WI38 (cell line): Measurements from ENCODE around the gene SLC5A2.
"Not testable (repeated sequence)": the region's sequence is repeated elsewhere in the genome, so short reads cannot be mapped to it uniquely, and the experiment has no call there.

Experiments used
- H3K4me3 ChIP-seq: 2 replicates; pipeline ENCODE4 v1.5.1; 2011; ENCODE audit warnings: low read depth, mild to moderate bottlenecking, control low read depth, low read length
- TF ChIP-seq, protein P1 (sequence below): IDR thresholded peaks from 2 replicates; pipeline ENCODE4 v1.5.1; 2012; ENCODE audit warnings: low read depth, mild to moderate bottlenecking, control low read depth, low read length

Gene SLC5A2

DNA sequence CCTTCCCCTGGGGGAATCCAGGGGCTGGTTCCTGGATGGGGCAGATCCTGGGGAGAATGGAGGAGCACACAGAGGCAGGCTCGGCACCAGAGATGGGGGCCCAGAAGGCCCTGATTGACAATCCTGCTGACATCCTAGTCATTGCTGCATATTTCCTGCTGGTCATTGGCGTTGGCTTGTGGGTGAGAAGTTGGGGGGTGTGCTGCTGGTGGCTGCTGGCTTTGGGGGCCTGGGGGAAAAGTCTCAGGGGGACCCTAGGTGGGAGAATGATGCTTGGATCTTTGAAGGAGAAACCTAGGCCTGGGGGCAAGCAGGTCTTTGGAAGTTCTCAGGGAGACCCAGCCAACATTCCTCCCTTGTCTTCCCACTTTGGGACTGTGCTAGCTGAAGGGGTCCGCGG lies at the start of gene SLC5A2:
TSS of gene SLC5A2 (plus strand) at position 43 of the 400 bp plus-strand sequence. CDS start at position 57, 14 bp downstream.
- TF ChIP-seq, protein P1, sequence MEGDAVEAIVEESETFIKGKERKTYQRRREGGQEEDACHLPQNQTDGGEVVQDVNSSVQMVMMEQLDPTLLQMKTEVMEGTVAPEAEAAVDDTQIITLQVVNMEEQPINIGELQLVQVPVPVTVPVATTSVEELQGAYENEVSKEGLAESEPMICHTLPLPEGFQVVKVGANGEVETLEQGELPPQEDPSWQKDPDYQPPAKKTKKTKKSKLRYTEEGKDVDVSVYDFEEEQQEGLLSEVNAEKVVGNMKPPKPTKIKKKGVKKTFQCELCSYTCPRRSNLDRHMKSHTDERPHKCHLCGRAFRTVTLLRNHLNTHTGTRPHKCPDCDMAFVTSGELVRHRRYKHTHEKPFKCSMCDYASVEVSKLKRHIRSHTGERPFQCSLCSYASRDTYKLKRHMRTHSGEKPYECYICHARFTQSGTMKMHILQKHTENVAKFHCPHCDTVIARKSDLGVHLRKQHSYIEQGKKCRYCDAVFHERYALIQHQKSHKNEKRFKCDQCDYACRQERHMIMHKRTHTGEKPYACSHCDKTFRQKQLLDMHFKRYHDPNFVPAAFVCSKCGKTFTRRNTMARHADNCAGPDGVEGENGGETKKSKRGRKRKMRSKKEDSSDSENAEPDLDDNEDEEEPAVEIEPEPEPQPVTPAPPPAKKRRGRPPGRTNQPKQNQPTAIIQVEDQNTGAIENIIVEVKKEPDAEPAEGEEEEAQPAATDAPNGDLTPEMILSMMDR: no peak
- no peak within 1 kb of the TSS for H3K4me3 ChIP-seq

DNA sequence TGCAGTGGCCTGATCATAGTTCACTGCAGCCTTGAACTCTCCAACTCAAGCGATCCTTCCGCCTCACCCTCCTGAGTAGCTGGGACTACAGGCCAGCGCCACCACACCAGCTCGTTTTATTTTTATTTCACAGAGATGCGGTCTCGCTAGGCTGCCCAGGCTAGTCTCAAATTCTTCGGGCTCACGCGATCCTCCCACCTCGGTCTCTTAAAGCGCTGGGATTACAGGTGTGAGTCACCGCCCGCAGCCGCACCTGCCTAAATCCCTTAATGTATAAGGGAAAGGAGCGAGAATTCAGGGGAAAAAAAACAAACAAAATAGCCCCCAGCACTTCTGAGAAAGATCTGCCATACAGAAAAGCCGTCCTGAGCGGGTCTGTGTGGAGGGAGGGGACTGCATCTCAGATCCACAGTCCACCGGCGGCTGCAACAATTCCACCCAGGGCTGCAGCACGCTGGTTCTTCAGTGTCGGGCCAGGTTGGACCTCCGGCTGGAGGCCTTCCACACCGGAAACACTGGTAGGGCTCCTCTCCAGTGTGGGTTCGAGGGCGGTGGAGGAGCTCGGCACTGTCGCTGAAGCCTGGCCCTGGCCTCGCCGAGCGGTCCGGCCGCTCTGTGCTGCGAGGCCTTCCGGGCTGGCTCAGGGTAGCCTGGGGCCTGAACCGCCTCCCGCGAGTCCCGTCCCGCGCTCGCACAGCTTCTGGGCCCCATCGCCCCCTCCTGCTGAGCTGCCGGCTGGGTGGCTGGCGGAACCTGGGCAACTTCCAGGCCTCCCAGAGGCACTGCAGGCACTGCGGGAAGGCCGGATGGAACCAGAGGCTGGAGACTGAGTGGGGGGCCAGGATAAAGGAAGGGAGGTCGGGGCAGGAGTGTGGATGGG lies 47.3 kb upstream of the SLC5A2 start:
- TF ChIP-seq, protein P1: no peak

DNA sequence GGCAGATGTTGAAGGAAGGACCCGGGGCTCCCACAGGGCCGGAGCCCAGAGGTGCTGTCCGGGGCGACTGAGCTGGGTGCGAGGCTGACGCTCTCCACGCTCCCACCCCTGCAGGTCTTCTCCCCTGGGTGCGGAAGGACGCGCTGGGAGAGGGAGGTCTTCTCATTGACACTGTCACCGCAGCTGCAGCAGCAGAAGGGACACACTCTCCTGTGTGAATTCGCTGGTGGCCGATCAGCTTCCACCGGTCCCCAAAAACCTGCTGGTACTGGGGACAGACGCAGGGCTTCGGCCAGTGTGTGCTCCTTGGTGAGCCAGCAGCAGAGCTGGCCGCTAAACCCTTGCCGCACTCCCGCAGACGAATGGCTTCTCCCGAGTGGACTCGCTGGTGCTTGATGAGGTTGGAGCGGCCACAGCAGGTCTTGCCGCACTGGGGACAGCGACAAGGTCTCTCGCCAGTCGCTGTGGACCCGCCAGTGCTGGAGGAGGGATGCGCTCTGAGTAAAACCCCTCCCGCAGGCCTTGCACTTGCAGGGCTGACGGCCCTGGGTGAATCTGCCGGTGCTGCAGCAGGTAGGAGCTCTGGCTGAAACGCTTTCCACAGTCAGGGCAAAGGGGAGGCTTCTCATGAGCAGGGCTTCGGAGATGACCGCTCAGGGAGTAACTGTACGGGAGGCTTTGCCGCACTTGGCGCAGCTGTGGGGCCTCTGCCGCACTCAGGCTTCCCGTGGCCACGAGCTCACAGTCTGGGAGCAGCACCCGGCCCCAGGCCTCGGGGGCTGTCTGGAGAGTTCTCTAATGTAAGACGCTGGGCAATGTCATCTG lies 46.5 kb upstream of the SLC5A2 start:
- H3K4me3 ChIP-seq: no peak overlapping the region
- TF ChIP-seq, protein P1: no peak

More for the DNA sequence above, 47.3 kb upstream of the SLC5A2 start:
- no peak overlapping the region for H3K4me3 ChIP-seq

DNA sequence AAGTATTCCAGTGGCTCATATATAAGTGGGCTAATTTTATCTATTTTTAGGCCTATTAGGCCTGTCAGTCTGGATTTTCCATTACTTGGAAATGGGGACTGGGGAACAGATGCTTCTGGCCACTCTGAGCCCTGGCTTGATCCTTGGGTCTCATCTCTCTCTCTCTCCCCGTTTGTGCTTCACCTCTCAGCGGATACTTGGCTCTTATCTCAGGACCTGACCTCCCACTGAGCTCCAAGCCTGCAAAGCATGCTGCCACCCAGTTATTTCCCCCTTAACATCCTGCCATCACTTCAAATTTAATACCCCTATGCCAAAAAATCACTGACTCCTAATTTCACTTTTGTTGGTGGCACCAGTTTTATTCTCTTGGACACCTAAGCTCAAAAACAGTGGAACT lies 44.5 kb upstream of the SLC5A2 start:
- no peak overlapping the region for H3K4me3 ChIP-seq
- TF ChIP-seq, protein P1: no peak

DNA sequence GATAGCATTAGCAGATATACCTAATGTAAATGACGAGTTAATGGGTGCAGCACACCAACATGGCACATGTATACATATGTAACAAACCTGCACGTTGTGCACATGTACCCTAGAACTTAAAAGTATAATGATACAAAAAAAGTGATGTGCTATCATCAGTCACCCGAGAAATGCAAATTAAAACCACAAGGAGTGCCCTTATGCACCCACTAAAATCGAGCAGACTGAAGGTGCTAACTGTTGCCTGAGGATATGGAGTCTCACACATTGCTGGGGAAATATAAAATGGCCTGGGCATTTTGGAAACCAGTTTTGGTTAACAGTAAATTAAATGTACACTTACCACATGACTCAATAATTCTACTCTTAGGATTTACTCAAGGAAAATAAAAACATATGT lies 43.9 kb upstream of the SLC5A2 start:
- not testable (repeated sequence) for H3K4me3 ChIP-seq

DNA sequence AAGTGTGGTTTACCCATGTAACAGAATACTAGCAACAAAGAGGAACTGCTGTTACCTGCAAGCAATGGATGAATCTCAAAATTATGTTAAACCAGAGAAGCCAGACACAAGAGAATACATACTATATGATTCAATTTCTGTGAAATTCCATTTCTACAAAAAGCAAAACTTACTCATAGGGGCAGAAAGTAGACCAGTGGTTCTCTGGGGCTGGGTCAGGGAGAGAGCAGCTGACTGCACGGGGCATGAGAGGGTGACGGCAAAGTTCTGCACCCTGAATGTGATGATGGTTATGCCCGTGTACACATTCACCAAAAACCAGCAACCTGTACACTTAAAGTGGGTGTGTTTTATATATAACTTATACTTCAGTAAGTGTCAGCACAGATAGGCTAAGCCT lies 43.4 kb upstream of the SLC5A2 start:
- TF ChIP-seq, protein P1: no peak
- no peak overlapping the region for H3K4me3 ChIP-seq

DNA sequence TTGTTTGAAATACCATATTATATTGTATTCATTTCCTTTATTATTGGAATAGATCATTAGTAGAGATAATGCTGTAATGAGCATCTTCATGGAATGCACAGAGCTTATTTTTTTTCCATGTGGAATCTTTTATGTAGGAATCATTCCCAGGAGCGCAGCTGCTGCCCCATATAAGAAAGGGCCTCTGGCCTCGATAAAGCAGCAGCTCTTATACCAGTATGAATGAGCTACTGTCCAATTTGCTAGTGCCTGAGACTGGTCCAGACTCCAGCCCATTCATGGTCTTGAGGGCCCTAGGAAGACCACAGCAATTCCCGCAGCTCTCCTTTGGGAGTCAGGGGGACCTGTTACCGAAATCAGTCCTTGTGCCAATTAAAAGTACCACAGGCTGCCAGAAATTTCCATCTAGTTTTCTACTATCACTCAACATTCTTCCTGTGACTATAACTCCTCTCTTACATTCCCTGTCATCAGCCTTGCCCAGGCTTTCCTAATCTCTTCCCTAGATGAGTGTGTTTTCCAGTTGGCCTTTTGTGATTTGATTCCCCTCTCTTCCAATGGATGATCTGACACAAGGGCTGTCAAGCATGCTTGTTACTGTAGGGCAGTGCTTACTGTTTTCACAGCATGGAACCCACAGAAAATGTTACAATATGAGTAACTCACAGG lies 42.3 kb upstream of the SLC5A2 start:
- TF ChIP-seq, protein P1: no peak
- no peak overlapping the region for H3K4me3 ChIP-seq
